Measurements from ENCODE around the gene CEP128. TPM values are rescaled to one million over a fixed set of nuclear protein-coding genes. Genes with fewer than 3 reads are reported as not detected.

Gene CEP128
- total RNA-seq, 1 experiment from 2014 or later, result 12.0 TPM

DNA sequence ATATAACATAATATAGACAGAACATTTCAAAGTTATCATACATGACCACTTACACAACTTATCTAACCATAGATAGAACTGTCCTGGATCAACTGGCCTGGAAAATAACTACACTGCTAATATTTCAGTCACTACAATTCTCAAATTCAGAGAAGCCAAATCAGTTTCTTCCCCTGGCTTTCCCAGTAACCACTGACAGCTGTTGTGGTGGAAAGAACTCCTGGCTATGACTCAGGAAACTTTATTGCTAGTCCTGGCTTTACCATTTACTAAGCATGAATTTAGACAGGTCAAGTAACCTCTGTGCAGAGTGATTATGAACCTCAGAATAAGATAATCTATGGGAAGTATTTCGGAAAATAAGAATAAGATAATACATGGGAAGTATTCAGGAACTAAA, 485.3 kb downstream of the CEP128 start:
- ATAC-seq (no peak), DNase-seq (ENCODE audit: low spot score) (no peak)
- H3K27me3 Mint-ChIP-seq (ENCODE audit: low read depth), result peaks cover 46% of the 10 kb centered on the region
- H3K9me3 Mint-ChIP-seq, result peaks cover 32% of the 10 kb centered on the region
- no peak overlapping the region for H3K27ac Mint-ChIP-seq
- ChIA-PET POLR2A (no interaction called here), CTCF (no interaction called here)
- no peaks in the 10 kb centered on the region for H3K4me1 Mint-ChIP-seq
- no peak overlapping the region for H3K4me3 Mint-ChIP-seq
- TF ChIP-seq GABPB1 (CRISPR knock-in tag; IDR thresholded peaks at IDR 0.05) (no peak), ZNF671 (CRISPR knock-in tag; IDR thresholded peaks at IDR 0.05) (no peak), MYBL2 (CRISPR knock-in tag; IDR thresholded peaks at IDR 0.05) (no peak), TP53 (CRISPR knock-in tag; IDR thresholded peaks at IDR 0.05) (no peak), RELA (CRISPR knock-in tag; IDR thresholded peaks at IDR 0.05; ENCODE audit: borderline replicate concordance) (no peak), NFE2L1 (CRISPR knock-in tag; IDR thresholded peaks at IDR 0.05) (no peak)
- TF ChIP-seq, protein P1, sequence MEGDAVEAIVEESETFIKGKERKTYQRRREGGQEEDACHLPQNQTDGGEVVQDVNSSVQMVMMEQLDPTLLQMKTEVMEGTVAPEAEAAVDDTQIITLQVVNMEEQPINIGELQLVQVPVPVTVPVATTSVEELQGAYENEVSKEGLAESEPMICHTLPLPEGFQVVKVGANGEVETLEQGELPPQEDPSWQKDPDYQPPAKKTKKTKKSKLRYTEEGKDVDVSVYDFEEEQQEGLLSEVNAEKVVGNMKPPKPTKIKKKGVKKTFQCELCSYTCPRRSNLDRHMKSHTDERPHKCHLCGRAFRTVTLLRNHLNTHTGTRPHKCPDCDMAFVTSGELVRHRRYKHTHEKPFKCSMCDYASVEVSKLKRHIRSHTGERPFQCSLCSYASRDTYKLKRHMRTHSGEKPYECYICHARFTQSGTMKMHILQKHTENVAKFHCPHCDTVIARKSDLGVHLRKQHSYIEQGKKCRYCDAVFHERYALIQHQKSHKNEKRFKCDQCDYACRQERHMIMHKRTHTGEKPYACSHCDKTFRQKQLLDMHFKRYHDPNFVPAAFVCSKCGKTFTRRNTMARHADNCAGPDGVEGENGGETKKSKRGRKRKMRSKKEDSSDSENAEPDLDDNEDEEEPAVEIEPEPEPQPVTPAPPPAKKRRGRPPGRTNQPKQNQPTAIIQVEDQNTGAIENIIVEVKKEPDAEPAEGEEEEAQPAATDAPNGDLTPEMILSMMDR (IDR thresholded peaks at IDR 0.05), result no peak
- TF ChIP-seq, protein P2, sequence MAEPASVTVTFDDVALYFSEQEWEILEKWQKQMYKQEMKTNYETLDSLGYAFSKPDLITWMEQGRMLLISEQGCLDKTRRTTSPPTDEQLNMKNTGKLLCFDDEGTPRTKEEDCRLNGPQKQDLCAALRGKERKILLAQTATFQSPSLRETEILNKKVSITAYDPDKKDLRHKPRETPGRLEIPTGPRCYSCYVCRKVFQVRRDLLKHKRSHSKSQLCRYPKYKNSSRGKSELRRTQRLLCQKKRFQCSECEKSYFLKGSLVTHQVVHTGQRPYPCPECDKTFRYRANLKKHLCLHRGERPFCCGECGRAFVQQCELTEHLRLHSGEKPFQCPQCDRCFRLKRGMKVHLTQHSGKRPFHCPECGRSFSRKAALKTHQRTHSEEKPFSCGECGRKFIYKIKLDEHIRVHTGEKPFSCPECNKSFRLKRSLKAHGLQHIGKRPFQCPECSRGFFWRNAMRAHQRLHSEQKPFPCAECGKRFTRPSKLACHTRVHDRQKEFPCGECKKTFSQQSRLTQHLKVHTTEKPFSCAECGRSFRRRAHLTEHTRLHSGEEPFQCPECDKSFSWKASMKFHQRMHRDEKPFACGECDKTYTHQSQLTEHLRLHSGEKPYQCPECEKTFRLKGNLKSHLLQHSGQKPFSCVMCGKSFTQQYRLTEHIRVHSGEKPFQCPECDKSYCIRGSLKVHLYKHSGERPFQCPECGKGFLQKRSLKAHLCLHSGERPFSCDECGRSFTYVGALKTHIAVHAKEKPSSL (CRISPR knock-in tag; conservative IDR thresholded peaks at IDR 0.05), result no peak
- TF ChIP-seq, protein P3, sequence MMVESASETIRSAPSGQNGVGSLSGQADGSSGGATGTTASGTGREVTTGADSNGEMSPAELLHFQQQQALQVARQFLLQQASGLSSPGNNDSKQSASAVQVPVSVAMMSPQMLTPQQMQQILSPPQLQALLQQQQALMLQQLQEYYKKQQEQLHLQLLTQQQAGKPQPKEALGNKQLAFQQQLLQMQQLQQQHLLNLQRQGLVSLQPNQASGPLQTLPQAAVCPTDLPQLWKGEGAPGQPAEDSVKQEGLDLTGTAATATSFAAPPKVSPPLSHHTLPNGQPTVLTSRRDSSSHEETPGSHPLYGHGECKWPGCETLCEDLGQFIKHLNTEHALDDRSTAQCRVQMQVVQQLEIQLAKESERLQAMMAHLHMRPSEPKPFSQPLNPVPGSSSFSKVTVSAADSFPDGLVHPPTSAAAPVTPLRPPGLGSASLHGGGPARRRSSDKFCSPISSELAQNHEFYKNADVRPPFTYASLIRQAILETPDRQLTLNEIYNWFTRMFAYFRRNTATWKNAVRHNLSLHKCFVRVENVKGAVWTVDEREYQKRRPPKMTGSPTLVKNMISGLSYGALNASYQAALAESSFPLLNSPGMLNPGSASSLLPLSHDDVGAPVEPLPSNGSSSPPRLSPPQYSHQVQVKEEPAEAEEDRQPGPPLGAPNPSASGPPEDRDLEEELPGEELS (CRISPR knock-in tag; IDR thresholded peaks at IDR 0.05), result no peak
- TF ChIP-seq, protein P4, sequence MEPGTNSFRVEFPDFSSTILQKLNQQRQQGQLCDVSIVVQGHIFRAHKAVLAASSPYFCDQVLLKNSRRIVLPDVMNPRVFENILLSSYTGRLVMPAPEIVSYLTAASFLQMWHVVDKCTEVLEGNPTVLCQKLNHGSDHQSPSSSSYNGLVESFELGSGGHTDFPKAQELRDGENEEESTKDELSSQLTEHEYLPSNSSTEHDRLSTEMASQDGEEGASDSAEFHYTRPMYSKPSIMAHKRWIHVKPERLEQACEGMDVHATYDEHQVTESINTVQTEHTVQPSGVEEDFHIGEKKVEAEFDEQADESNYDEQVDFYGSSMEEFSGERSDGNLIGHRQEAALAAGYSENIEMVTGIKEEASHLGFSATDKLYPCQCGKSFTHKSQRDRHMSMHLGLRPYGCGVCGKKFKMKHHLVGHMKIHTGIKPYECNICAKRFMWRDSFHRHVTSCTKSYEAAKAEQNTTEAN (CRISPR knock-in tag; IDR thresholded peaks at IDR 0.05), result no peak
- TF ChIP-seq, protein P5, sequence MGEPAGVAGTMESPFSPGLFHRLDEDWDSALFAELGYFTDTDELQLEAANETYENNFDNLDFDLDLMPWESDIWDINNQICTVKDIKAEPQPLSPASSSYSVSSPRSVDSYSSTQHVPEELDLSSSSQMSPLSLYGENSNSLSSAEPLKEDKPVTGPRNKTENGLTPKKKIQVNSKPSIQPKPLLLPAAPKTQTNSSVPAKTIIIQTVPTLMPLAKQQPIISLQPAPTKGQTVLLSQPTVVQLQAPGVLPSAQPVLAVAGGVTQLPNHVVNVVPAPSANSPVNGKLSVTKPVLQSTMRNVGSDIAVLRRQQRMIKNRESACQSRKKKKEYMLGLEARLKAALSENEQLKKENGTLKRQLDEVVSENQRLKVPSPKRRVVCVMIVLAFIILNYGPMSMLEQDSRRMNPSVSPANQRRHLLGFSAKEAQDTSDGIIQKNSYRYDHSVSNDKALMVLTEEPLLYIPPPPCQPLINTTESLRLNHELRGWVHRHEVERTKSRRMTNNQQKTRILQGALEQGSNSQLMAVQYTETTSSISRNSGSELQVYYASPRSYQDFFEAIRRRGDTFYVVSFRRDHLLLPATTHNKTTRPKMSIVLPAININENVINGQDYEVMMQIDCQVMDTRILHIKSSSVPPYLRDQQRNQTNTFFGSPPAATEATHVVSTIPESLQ (CRISPR knock-in tag; IDR thresholded peaks at IDR 0.05), result no peak
- TF ChIP-seq, protein P6, sequence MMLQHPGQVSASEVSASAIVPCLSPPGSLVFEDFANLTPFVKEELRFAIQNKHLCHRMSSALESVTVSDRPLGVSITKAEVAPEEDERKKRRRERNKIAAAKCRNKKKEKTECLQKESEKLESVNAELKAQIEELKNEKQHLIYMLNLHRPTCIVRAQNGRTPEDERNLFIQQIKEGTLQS (CRISPR knock-in tag; conservative IDR thresholded peaks at IDR 0.05), result no peak
- H3K36me3 Mint-ChIP-seq, result peaks cover 11% of the 10 kb centered on the region

DNA sequence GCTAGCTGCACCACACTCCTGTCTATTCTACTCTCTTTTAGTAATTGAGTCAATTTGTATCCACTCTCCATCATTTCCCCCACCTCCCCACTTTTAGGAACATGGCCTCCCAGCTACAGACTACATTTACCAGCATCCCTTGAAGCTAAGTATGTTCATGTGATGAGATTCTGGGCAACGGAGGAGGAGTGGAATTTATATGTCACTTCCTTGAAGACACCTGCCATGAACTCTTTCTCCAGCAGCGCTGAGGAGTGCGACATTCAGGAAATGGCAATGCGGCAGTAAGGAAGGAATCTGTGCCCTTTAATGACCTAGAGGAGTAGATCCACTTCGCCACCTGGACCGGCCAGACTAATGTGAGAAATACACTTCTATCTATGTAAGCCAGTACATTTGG, 486.5 kb downstream of the CEP128 start:
- ChIA-PET CTCF (interaction anchor here (0.6 kb wide), 1 partner anchor 244 kb away, joined by 6 read pairs; the partner anchor contains the start of gene DIO2), POLR2A (no interaction called here)
- Mint-ChIP-seq H3K4me3 (peak overlapping the region; percentile 53), H3K36me3 (peaks cover 23% of the 10 kb centered on the region), H3K9me3 (peaks cover 44% of the 10 kb centered on the region), H3K27ac (no peak overlapping the region), H3K27me3 (ENCODE audit: low read depth) (peaks cover 34% of the 10 kb centered on the region), H3K4me1 (no peaks in the 10 kb centered on the region)
- TF ChIP-seq, protein P7, sequence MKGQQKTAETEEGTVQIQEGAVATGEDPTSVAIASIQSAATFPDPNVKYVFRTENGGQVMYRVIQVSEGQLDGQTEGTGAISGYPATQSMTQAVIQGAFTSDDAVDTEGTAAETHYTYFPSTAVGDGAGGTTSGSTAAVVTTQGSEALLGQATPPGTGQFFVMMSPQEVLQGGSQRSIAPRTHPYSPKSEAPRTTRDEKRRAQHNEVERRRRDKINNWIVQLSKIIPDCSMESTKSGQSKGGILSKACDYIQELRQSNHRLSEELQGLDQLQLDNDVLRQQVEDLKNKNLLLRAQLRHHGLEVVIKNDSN (CRISPR knock-in tag; IDR thresholded peaks at IDR 0.05), result peak; percentile 70; the same call in 1 of the 2 replicates
- TF ChIP-seq, protein P8, sequence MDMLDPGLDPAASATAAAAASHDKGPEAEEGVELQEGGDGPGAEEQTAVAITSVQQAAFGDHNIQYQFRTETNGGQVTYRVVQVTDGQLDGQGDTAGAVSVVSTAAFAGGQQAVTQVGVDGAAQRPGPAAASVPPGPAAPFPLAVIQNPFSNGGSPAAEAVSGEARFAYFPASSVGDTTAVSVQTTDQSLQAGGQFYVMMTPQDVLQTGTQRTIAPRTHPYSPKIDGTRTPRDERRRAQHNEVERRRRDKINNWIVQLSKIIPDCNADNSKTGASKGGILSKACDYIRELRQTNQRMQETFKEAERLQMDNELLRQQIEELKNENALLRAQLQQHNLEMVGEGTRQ (CRISPR knock-in tag; IDR thresholded peaks at IDR 0.05), result peak; percentile 73
- TF ChIP-seq CREB1 (CRISPR knock-in tag; IDR thresholded peaks at IDR 0.05), result no peak
- DNase-seq (ENCODE audit: low spot score), result no peak
- peak; percentile 66 for ATAC-seq

Data from WTC11 (cell line).